PC-9 (cell line): Measurements from ENCODE around the gene TTBK2. TPM values are rescaled to one million over a fixed set of nuclear protein-coding genes. Genes with fewer than 3 reads are reported as not detected.

Experiments
- BruUV-seq: library from RNA; stranded (reverse); fragments of 400-500 nt; replicated peaks from 2 replicates; lab custom pipeline; 2021; lab: Mats Ljungman, UMichigan
- CTCF ChIA-PET: fragments of 300-600 bp; sonication (Branson Sonifier 250); formaldehyde crosslinking; loops from one replicate; lab custom pipeline; 2022; ENCODE audit warnings: antibody characterized with exemption; lab: Charles Lee
- POLR2A ChIA-PET: fragments of 300-600 bp; sonication (Branson Sonifier 250); formaldehyde crosslinking; loops from one replicate; lab custom pipeline; 2022; ENCODE audit warnings: antibody characterized with exemption; ENCODE audit not compliant: unreplicated experiment; lab: Charles Lee
- DNase-seq, 2 experiments: peaks; one replicate each; pipeline versions ENCODE4 v3.0.0 to v3.0.0-alpha.2; 2015 to 2022; ENCODE audit warnings: mixed read lengths in 1 of 2
- H2AFZ ChIP-seq: fragments of 200-600 bp; sonication (generic); 2 replicates; pipeline ENCODE4 v1.8.1; 2017; ENCODE audit warnings: antibody characterized with exemption
- H3F3A ChIP-seq: fragments of 200-600 bp; sonication (generic); 2 replicates; pipeline ENCODE4 v1.8.1; 2017; ENCODE audit warnings: antibody characterized with exemption, mild to moderate bottlenecking, low read depth; ENCODE audit not compliant: insufficient read depth
- H3K27ac ChIP-seq: fragments of 200-600 bp; sonication (generic); 2 replicates; pipeline ENCODE4 v1.6.1; 2016; ENCODE audit warnings: mixed run types
- H3K27me3 ChIP-seq: fragments of 200-600 bp; sonication (generic); 2 replicates; pipeline ENCODE4 v1.6.1; 2016; ENCODE audit warnings: low read depth, mixed run types; ENCODE audit not compliant: insufficient read depth
- H3K36me3 ChIP-seq: fragments of 200-600 bp; sonication (generic); 2 replicates; pipeline ENCODE4 v1.6.1; 2016; ENCODE audit warnings: low read depth, mixed run types
- H3K4me1 ChIP-seq: fragments of 200-600 bp; sonication (generic); replicated peaks from 2 replicates; pipeline ENCODE4 v1.6.1; 2016; ENCODE audit warnings: mixed run types; ENCODE audit not compliant: insufficient read depth
- H3K4me2 ChIP-seq: fragments of 200-600 bp; sonication (generic); 2 replicates; pipeline ENCODE4 v1.6.1; 2017; ENCODE audit warnings: mixed run types
- H3K4me3 ChIP-seq: fragments of 200-600 bp; sonication (generic); 2 replicates; pipeline ENCODE4 v1.6.1; 2016; ENCODE audit warnings: mixed run types
- H3K79me2 ChIP-seq: fragments of 200-600 bp; sonication (generic); 2 replicates; pipeline ENCODE4 v1.6.1; 2017; ENCODE audit warnings: low read depth, mixed run types
- H3K9me2 ChIP-seq: fragments of 200-600 bp; sonication (generic); 2 replicates; pipeline ENCODE4 v1.8.1; 2017; ENCODE audit warnings: mild to moderate bottlenecking; ENCODE audit not compliant: insufficient read depth
- H3K9me3 ChIP-seq: fragments of 200-600 bp; sonication (generic); 2 replicates; pipeline ENCODE4 v1.8.1; 2016; ENCODE audit warnings: low read depth; ENCODE audit not compliant: insufficient read depth
- H4K20me1 ChIP-seq: fragments of 200-600 bp; sonication (generic); 2 replicates; pipeline ENCODE4 v1.8.1; 2017; ENCODE audit not compliant: insufficient read depth
- CTCF ChIP-seq: fragments of 200-600 bp; sonication (generic); conservative IDR thresholded peaks from 2 replicates; pipeline ENCODE4 v1.6.1; 2017; ENCODE audit warnings: mixed run types, antibody characterized with exemption, mild to moderate bottlenecking, moderate library complexity
- EZH2 ChIP-seq: fragments of 200-600 bp; sonication (generic); IDR thresholded peaks from 2 replicates; pipeline ENCODE4 v1.8.0; 2017; ENCODE audit warnings: antibody characterized with exemption, low read depth
- intact Hi-C: fragments of 100-400 bp; cut with micrococcal nuclease; formaldehyde crosslinking; loops from one replicate; pipeline ENCODE4 v1.10.0; 2022; ENCODE audit not compliant: unreplicated experiment
- total RNA-seq: library from RNA; stranded (reverse); gene quantifications from 2 replicates; pipeline ENCODE4 v1.2.3, GENCODE V29; 2021

The TTBK2 gene
- total RNA-seq, 1 experiment from 2014 or later = 22.6 TPM

- Histone ChIP-seq H3K9me3 (no peaks in the 10 kb centered on the region), H3K9me2 (no peaks in the 10 kb centered on the region), H4K20me1 (no peaks in the 10 kb centered on the region), H3K36me3 (no peaks in the 10 kb centered on the region), H3K27me3 (no peaks in the 10 kb centered on the region), H3K27ac (no peak overlapping the region), H3K4me1 (peaks cover 14% of the 10 kb centered on the region; the same call in 1 of the 2 replicates), H3K4me3 (no peak overlapping the region), H3K4me2 (no peak overlapping the region), H3K79me2 (no peaks in the 10 kb centered on the region), H3F3A (peaks cover 10% of the 10 kb centered on the region), H2AFZ (no peak overlapping the region)
- BruUV-seq = no TSS peak
- intact Hi-C loops = no loop called here
- ChIA-PET CTCF (no interaction called here), POLR2A (interaction anchor here (0.7 to 1.0 kb wide), 2 partner anchors 73 to 777 kb away, joined by 3 read pairs; no protein-coding TSS in a partner anchor)
- TF ChIP-seq CTCF (no peak), EZH2 (no peak)
- DNase-seq = no peak
Observed at GRCh38 chr15:42716626-42717025, 204.0 kb downstream of the TTBK2 start.

- Histone ChIP-seq H3K27me3 (no peaks in the 10 kb centered on the region), H2AFZ (no peak overlapping the region), H4K20me1 (no peaks in the 10 kb centered on the region), H3K79me2 (no peaks in the 10 kb centered on the region), H3K9me3 (no peaks in the 10 kb centered on the region), H3K4me2 (no peak overlapping the region), H3K27ac (no peak overlapping the region), H3F3A (peaks cover 10% of the 10 kb centered on the region), H3K36me3 (no peaks in the 10 kb centered on the region), H3K9me2 (no peaks in the 10 kb centered on the region), H3K4me1 (peaks cover 14% of the 10 kb centered on the region; the same call in 1 of the 2 replicates), H3K4me3 (no peak overlapping the region)
- no TSS peak for BruUV-seq
- no peak for DNase-seq
- POLR2A ChIA-PET = interaction anchor here (0.7 kb wide), 1 partner anchor 74 kb away, joined by 3 read pairs; no protein-coding TSS in a partner anchor
- TF ChIP-seq EZH2 = no peak
- TF ChIP-seq CTCF = no peak
- intact Hi-C loops = no loop called here
- CTCF ChIA-PET = interaction anchor here (0.5 kb wide), 1 partner anchor 122 kb away, joined by 3 read pairs; no protein-coding TSS in a partner anchor
Observed at GRCh38 chr15:42716125-42716524, 204.5 kb downstream of the TTBK2 start.

- no peaks in the 10 kb centered on the region for H3K36me3 ChIP-seq
- H3K4me3 ChIP-seq = no peak overlapping the region
- ChIA-PET POLR2A (no interaction called here), CTCF (interaction anchor here (0.6 kb wide), 1 partner anchor 52 kb away, joined by 7 read pairs; no protein-coding TSS in a partner anchor)
- intact Hi-C loops = no loop called here
- H3K4me1 ChIP-seq = no peaks in the 10 kb centered on the region
- no peak overlapping the region for H3K4me2 ChIP-seq
- no peaks in the 10 kb centered on the region for H4K20me1 ChIP-seq
- H3K9me3 ChIP-seq = no peaks in the 10 kb centered on the region
- no peaks in the 10 kb centered on the region for H3K9me2 ChIP-seq
- no peak overlapping the region for H2AFZ ChIP-seq
- no peaks in the 10 kb centered on the region for H3F3A ChIP-seq
- no peak for TF ChIP-seq EZH2
- no peak for TF ChIP-seq CTCF
- no peaks in the 10 kb centered on the region for H3K27me3 ChIP-seq
- no peak for DNase-seq
- H3K27ac ChIP-seq = no peak overlapping the region
- BruUV-seq = no TSS peak
- no peaks in the 10 kb centered on the region for H3K79me2 ChIP-seq
Observed at GRCh38 chr15:42712584-42712983, 208.0 kb downstream of the TTBK2 start.
